SJSA1 (cell line): ENCODE results near the gene TBC1D9. TPM values are rescaled to one million over a fixed set of nuclear protein-coding genes. Genes with fewer than 3 reads are reported as not detected.
A peak's percentile ranks its signal among the peaks of the same experiment; 100 is the strongest.

Experiments used
- DNase-seq, 2 experiments: peaks; one replicate each; pipeline ENCODE4 v3.0.0-alpha.2; 2015 to 2020; ENCODE audit warnings: low spot score in 2 of 2, low read depth in 1 of 2
- H3K27ac ChIP-seq: fragments of 250-450 bp; sonication (Bioruptor Pico); 2 replicates; pipeline ENCODE4 v1.5.1; 2020; ENCODE audit warnings: mild to moderate bottlenecking, moderate library complexity
- H3K27me3 ChIP-seq: fragments of 250-450 bp; sonication (Bioruptor Pico); replicated peaks from 2 replicates; pipeline ENCODE4 v1.5.1; 2020; ENCODE audit warnings: mild to moderate bottlenecking, moderate library complexity
- H3K36me3 ChIP-seq: fragments of 250-450 bp; sonication (Bioruptor Pico); 2 replicates; pipeline ENCODE4 v1.5.1; 2020; ENCODE audit warnings: mild to moderate bottlenecking
- H3K4me1 ChIP-seq: fragments of 250-450 bp; sonication (Bioruptor Pico); replicated peaks from 2 replicates; pipeline ENCODE4 v1.6.1; 2021; ENCODE audit warnings: mild to moderate bottlenecking
- H3K4me3 ChIP-seq: fragments of 250-450 bp; sonication (Bioruptor Pico); 2 replicates; pipeline ENCODE4 v1.5.1; 2020; ENCODE audit warnings: mild to moderate bottlenecking
- H3K9me3 ChIP-seq: fragments of 250-450 bp; sonication (Bioruptor Pico); replicated peaks from 2 replicates; pipeline ENCODE4 v1.5.1; 2020; ENCODE audit warnings: mild to moderate bottlenecking
- total RNA-seq: library from RNA; depleted of rRNA; stranded (reverse); fragments of >200 nt; shearing (Covaris generic); gene quantifications from 2 replicates; pipeline ENCODE4 v1.2.3, GENCODE V29; 2014

TBC1D9 gene
- total RNA-seq, 1 experiment from 2014 or later, result 19.0 TPM

GRCh38 chr4:140704964-140705363 lies 51.2 kb downstream of the TBC1D9 start:
- no peaks in the 10 kb centered on the region for H3K36me3 ChIP-seq
- DNase-seq, result no peak
- no peak overlapping the region for H3K27ac ChIP-seq
- no peak overlapping the region for H3K4me3 ChIP-seq
- H3K4me1 ChIP-seq, result no peaks in the 10 kb centered on the region
- no peaks in the 10 kb centered on the region for H3K9me3 ChIP-seq
- H3K27me3 ChIP-seq, result no peaks in the 10 kb centered on the region

- Histone ChIP-seq H3K27ac (no peak overlapping the region), H3K36me3 (no peaks in the 10 kb centered on the region), H3K4me3 (no peak overlapping the region), H3K27me3 (no peaks in the 10 kb centered on the region), H3K4me1 (no peaks in the 10 kb centered on the region), H3K9me3 (no peaks in the 10 kb centered on the region)
- no peak for DNase-seq
These were observed 51.7 kb downstream of the TBC1D9 start for GRCh38 chr4:140704392-140704960.

DNA sequence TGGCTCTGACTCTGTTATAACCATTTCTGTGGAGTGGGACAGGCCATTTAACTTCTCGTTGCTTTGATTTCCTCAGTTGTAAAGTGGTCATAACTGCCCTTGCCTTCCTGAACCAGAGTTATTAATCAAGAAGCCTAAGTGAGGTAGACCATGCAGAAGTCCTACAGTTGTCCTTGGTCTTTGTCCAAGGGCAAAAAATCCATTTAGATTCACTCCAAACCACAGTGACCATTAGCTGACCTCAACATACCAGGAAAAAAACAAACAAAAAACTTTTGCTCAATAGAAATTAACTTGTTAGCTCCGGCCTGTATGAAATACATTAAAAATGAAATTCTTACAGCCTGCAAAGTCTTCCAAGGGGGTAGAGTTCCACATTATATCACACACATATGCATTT lies 52.7 kb downstream of the TBC1D9 start:
- H3K4me1 ChIP-seq, result no peaks in the 10 kb centered on the region
- H3K4me3 ChIP-seq, result no peak overlapping the region
- H3K36me3 ChIP-seq, result no peaks in the 10 kb centered on the region
- H3K27me3 ChIP-seq, result no peaks in the 10 kb centered on the region
- DNase-seq, result no peak
- no peaks in the 10 kb centered on the region for H3K9me3 ChIP-seq
- no peak overlapping the region for H3K27ac ChIP-seq

DNA sequence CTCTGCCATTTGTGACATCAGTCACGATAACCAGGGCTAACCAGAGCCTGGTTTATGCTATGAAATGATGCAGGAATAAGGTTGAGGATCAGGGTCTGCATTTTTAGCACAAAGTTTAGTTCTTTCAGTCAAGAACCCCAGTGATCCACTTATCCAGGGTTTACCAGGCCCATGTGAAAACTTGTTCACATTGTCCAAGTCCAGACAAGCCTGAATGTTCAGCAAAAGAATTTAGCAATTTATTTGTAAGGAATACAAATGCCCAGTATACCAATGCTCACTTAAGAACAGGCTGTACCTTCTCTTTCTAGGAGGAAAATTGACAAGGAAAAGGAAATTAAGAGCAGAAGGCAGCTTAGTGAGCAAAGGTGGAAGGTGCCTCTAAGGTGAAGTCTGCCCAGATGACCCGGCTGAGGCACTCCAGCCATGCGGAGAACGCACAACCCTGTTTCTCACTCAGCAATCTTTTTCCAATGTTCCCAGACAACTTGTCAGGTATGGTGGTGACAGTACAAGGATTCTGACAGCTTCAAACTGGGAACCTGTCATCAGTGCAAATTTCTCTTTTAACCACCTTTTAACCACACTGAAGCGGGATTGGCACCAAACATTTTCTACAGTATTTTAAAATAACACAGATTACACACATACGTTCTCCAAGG lies 54.0 kb downstream of the TBC1D9 start:
- Histone ChIP-seq H3K36me3 (no peaks in the 10 kb centered on the region; the same call in 1 of the 2 replicates), H3K4me1 (no peaks in the 10 kb centered on the region), H3K4me3 (no peak overlapping the region), H3K27ac (no peak overlapping the region), H3K27me3 (no peaks in the 10 kb centered on the region), H3K9me3 (no peaks in the 10 kb centered on the region)
- DNase-seq, result no peak

DNA sequence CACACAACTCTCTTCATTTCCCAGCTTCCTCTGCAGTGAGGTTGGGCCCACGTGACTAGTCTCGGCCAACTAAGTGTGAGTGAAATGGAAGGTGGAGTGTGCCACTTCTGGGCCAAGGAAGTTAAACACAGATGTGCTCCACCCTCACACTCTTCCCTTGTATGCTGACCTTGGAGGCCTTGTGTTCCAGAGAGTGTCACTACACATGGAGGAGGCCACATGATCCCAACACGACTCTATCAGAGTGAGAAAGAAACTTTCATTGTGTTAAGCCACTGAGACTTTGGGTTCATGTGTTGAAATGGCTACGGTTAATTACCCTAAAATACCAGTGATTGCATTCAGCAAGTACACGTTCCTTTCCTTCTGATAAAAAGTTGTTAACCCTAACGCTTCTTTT lies 55.1 kb downstream of the TBC1D9 start:
- Histone ChIP-seq H3K27me3 (no peaks in the 10 kb centered on the region), H3K36me3 (no peaks in the 10 kb centered on the region; the same call in 1 of the 2 replicates), H3K4me1 (no peaks in the 10 kb centered on the region), H3K27ac (no peak overlapping the region), H3K9me3 (no peaks in the 10 kb centered on the region), H3K4me3 (no peak overlapping the region)
- DNase-seq, result no peak

DNA sequence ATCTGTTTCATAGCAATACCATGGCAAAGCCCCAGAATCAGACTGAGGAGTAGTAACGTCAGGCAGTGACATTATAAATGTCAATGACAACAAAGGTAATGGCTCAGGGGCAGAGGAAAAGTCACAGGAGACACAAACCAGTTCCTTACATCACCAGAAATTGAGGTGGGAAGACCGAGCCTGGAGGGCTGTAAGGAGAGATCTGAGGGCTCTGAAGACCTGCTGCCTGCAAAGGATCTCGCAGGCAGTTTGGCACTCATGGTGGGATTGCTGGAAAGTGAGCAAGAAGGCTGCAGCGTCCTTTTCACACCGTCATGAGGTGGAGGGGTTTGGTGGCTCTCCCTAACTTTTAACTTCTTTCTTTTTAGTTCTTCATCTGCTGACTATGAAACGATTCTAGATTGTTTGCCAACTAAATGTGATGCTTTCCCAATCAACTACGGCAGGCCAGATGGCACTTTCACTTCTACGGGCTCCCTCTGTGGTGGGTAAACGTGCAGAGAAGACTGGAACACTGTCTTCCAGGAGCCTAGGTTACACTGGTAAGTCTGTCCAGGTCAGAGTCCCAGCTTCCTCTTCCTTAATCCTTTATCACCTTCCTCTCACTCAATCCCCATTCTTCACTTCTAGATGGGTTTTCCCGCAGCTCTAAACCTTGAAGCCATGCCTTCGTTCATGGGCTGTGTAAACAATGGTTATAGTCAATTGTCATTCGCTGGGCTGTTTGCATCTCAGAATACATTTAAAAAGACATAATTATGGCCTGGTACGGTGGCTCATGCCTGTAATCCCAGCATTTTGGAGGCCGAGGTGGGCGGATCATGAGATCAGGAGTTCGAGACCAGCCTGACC lies 58.2 kb downstream of the TBC1D9 start:
- H3K9me3 ChIP-seq, result no peaks in the 10 kb centered on the region
- H3K4me3 ChIP-seq, result no peak overlapping the region
- no peaks in the 10 kb centered on the region for H3K4me1 ChIP-seq
- no peak for DNase-seq
- H3K36me3 ChIP-seq, result no peaks in the 10 kb centered on the region; the same call in 1 of the 2 replicates
- H3K27ac ChIP-seq, result no peak overlapping the region
- H3K27me3 ChIP-seq, result no peaks in the 10 kb centered on the region

DNA sequence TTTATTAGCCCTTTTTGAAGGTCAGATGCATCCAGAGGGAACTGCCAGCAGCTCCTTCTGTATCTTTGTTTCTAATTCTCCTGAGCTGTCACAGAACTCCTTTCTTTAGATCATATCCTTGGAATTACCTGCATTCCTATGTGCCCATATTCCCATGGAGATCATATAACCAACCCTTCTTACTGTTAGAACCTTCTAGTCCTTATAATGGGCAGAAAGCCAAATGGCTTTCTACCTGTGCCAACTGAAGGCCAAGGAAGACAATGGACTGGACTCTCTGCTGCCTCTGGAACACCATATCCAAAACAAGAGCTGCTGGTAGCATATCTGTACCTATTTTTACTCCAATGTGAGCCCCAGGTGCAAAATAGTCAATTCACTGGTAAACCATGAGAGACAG lies 60.7 kb downstream of the TBC1D9 start:
- DNase-seq, result no peak
- H3K4me1 ChIP-seq, result no peaks in the 10 kb centered on the region
- H3K27me3 ChIP-seq, result no peaks in the 10 kb centered on the region
- H3K36me3 ChIP-seq, result no peaks in the 10 kb centered on the region; the same call in 1 of the 2 replicates
- H3K4me3 ChIP-seq, result no peak overlapping the region
- no peak overlapping the region for H3K27ac ChIP-seq
- no peaks in the 10 kb centered on the region for H3K9me3 ChIP-seq

DNA sequence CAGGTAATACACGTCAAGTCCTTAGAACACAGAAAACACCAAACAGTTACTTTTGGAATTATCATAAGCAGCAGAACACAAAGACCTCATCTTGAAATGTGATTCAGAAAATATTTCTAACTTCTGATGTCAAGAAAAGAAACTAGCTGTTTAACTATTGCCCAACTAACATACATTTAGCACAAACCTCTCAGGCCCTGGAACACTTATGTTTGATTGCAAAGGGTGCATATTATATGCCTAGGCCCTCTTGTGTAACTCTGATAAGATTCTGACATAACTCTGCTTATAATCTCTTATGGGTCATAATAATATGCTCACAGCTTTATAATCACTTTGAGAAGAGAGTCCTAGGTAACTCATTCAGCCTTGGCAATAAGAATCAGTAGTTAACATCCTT lies 62.6 kb downstream of the TBC1D9 start:
- no peak overlapping the region for H3K27ac ChIP-seq
- H3K4me1 ChIP-seq, result peaks cover 7% of the 10 kb centered on the region
- no peaks in the 10 kb centered on the region for H3K27me3 ChIP-seq
- no peak overlapping the region for H3K4me3 ChIP-seq
- no peaks in the 10 kb centered on the region; the same call in 1 of the 2 replicates for H3K36me3 ChIP-seq
- DNase-seq, result no peak
- no peaks in the 10 kb centered on the region for H3K9me3 ChIP-seq

- no peak overlapping the region for H3K27ac ChIP-seq
- no peaks in the 10 kb centered on the region for H3K27me3 ChIP-seq
- peaks cover 11% of the 10 kb centered on the region for H3K4me1 ChIP-seq
- H3K36me3 ChIP-seq, result no peaks in the 10 kb centered on the region
- no peaks in the 10 kb centered on the region for H3K9me3 ChIP-seq
- DNase-seq, result no peak
- no peak overlapping the region for H3K4me3 ChIP-seq
These were observed 64.8 kb downstream of the TBC1D9 start for GRCh38 chr4:140691369-140691768.

DNA sequence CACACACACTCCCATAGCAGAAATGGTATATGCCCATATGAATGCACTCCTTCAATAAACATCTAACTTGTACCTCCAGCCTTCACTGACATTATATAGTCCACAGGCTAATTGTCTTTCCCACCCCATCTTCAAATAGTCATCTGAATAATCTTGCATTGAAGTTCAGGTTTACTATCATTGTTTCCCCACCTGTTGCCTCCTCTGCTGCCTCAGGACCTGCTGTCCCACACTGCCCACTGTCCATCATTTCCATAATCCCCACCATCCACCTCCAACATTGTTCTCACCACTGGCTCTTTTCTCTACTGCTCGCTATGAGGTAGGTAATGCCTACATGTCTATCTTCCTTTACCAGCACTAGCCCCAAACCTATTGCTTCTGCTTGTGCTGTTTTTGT lies 66.1 kb downstream of the TBC1D9 start:
- Histone ChIP-seq H3K4me1 (peaks cover 11% of the 10 kb centered on the region), H3K9me3 (no peaks in the 10 kb centered on the region), H3K27me3 (no peaks in the 10 kb centered on the region), H3K36me3 (no peaks in the 10 kb centered on the region; the same call in 1 of the 2 replicates), H3K27ac (no peak overlapping the region), H3K4me3 (no peak overlapping the region)
- no peak for DNase-seq

- Histone ChIP-seq H3K9me3 (no peaks in the 10 kb centered on the region), H3K27ac (no peak overlapping the region), H3K27me3 (no peaks in the 10 kb centered on the region), H3K36me3 (no peaks in the 10 kb centered on the region; the same call in 1 of the 2 replicates), H3K4me3 (no peak overlapping the region), H3K4me1 (peaks cover 11% of the 10 kb centered on the region)
- DNase-seq, result no peak
These were observed 66.6 kb downstream of the TBC1D9 start for GRCh38 chr4:140689623-140690022.

GRCh38 chr4:140688711-140689598 lies 67.2 kb downstream of the TBC1D9 start:
- DNase-seq, result peak in 1 of 2 experiments; percentile 14
- no peak overlapping the region for H3K4me3 ChIP-seq
- H3K9me3 ChIP-seq, result no peaks in the 10 kb centered on the region
- H3K36me3 ChIP-seq, result no peaks in the 10 kb centered on the region; the same call in 1 of the 2 replicates
- no peaks in the 10 kb centered on the region for H3K27me3 ChIP-seq
- peaks cover 11% of the 10 kb centered on the region for H3K4me1 ChIP-seq
- H3K27ac ChIP-seq, result no peak overlapping the region

DNA sequence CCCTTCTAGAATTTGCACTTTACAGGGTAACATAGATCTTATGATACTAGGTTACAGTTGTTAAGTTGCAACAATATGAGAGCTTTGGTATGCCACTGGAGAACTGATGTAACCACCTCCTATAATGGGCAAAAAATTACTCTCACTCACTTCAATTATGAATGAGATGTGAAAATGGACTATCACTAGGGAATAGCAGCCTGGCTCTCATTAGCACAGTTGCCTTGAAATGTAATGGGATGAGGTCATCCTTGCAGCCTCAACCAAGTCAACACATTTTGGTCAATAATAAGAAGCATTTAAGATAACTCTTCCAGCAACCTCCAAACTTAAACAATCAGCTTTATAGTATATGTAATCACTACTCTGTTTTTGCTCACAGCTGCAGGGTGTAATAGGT lies 69.4 kb downstream of the TBC1D9 start:
- no peak overlapping the region for H3K4me3 ChIP-seq
- H3K27me3 ChIP-seq, result no peaks in the 10 kb centered on the region
- no peaks in the 10 kb centered on the region for H3K9me3 ChIP-seq
- H3K27ac ChIP-seq, result no peak overlapping the region
- no peak for DNase-seq
- H3K36me3 ChIP-seq, result no peaks in the 10 kb centered on the region; the same call in 1 of the 2 replicates
- H3K4me1 ChIP-seq, result peaks cover 11% of the 10 kb centered on the region
